ENCODE results near the gene PTPN2. TPM values are rescaled to one million over a fixed set of nuclear protein-coding genes. Genes with fewer than 3 reads are reported as not detected.

Gene PTPN2
- total and polyA plus RNA-seq, 2 of the 4 experiments (the other 2 are of a cell fraction) = 13.2 to 30.6 TPM

- in situ Hi-C loops (cut with MboI; ENCODE audit: low sequenced_read_pairs) (no loop called here), intact Hi-C loops (cut with micrococcal nuclease) (no loop called here), dilution Hi-C loops (cut with HindIII; ENCODE audit: low sequenced_read_pairs, unreplicated experiment) (no loop called here)
- Histone ChIP-seq H3K9me1 (ENCODE audit: insufficient read depth, low read length) (no peaks in the 10 kb centered on the region), H4K5ac (ENCODE audit: low read depth, low read length) (no peak overlapping the region), H4K91ac (ENCODE audit: insufficient read depth, low read depth, low read length) (no peak overlapping the region), H2BK5ac (ENCODE audit: low read depth, low read length, poor library complexity, severe bottlenecking) (no peak overlapping the region), H3K36me3 (ENCODE audit: control insufficient read depth, insufficient read depth, low read length) (no peaks in the 10 kb centered on the region), H2AFZ (replicated peaks; ENCODE audit: low read length, poor library complexity) (no peak overlapping the region), H3K79me1 (ENCODE audit: low read depth in 1 of 2, low read length in 2 of 2) (peaks cover 26 to 29% of the 10 kb centered on the region in 2 experiments), H4K8ac (ENCODE audit: low read depth in 2 of 2, low read length in 2 of 2) (no peak overlapping the region), H2AK9ac (replicated peaks; ENCODE audit: low read depth, low read length, poor library complexity) (no peak overlapping the region), H3K18ac (ENCODE audit: low read depth, low read length) (no peak overlapping the region), H3K4me2 (ENCODE audit: low read depth, low read length) (no peak overlapping the region), H3K14ac (replicated peaks; ENCODE audit: low read depth, low read length) (no peak overlapping the region), H4K20me1 (ENCODE audit: insufficient read depth, low read length) (peaks cover 14% of the 10 kb centered on the region), H3K9me3 (ENCODE audit: control insufficient read depth, insufficient read depth, low read length) (no peaks in the 10 kb centered on the region), H2BK20ac (ENCODE audit: low read depth, low read length) (no peak overlapping the region), H2BK15ac (ENCODE audit: low read depth, low read length) (no peak overlapping the region), H3K56ac (ENCODE audit: extremely low read depth, insufficient read depth, low read length) (no peak overlapping the region), H2BK120ac (ENCODE audit: low read depth, low read length) (no peak overlapping the region), H3K9ac (ENCODE audit: low read depth, low read length) (no peak overlapping the region), H3K4me3 (ENCODE audit: insufficient read depth, low read depth, low read length) (no peak overlapping the region), H3K23ac (ENCODE audit: low read depth, low read length) (no peak overlapping the region), H3K4ac (ENCODE audit: low read depth, low read length) (no peak overlapping the region), H3K27ac (ENCODE audit: insufficient read depth, low read length) (no peak overlapping the region), H2AK5ac (ENCODE audit: low read depth, low read length) (no peak overlapping the region), H3K27me3 (ENCODE audit: control insufficient read depth, insufficient read depth, low read length) (no peaks in the 10 kb centered on the region), H3K4me1 (ENCODE audit: control insufficient read depth, insufficient read depth, low read length) (no peaks in the 10 kb centered on the region)
- CTCF ChIA-PET = no interaction called here
- WGBS, 2 experiments (ENCODE audit: extremely low coverage in 2 of 2, insufficient read length in 1 of 2) = no CpG with 5 or more reads among the region's 5 CpGs
- BruUV-seq (replicated peaks) = no TSS peak
- ATAC-seq (ENCODE audit: low read depth) = no peak
- POLR2A ChIA-PET (ENCODE audit: unreplicated experiment) = no interaction called here
- no peak for TF ChIP-seq SMC3 (IDR thresholded peaks at IDR 0.05; ENCODE audit: low read depth, low read length)
- TF ChIP-seq NFE2L2 (IDR thresholded peaks at IDR 0.05; ENCODE audit: low read depth, low read length) = no peak
- no peak for TF ChIP-seq MXI1 (IDR thresholded peaks at IDR 0.05; ENCODE audit: borderline replicate concordance, low read depth, low read length)
- TF ChIP-seq, protein P1, sequence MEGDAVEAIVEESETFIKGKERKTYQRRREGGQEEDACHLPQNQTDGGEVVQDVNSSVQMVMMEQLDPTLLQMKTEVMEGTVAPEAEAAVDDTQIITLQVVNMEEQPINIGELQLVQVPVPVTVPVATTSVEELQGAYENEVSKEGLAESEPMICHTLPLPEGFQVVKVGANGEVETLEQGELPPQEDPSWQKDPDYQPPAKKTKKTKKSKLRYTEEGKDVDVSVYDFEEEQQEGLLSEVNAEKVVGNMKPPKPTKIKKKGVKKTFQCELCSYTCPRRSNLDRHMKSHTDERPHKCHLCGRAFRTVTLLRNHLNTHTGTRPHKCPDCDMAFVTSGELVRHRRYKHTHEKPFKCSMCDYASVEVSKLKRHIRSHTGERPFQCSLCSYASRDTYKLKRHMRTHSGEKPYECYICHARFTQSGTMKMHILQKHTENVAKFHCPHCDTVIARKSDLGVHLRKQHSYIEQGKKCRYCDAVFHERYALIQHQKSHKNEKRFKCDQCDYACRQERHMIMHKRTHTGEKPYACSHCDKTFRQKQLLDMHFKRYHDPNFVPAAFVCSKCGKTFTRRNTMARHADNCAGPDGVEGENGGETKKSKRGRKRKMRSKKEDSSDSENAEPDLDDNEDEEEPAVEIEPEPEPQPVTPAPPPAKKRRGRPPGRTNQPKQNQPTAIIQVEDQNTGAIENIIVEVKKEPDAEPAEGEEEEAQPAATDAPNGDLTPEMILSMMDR (conservative IDR thresholded peaks at IDR 0.05; ENCODE audit: low read depth, low read length) = no peak
- no peak for TF ChIP-seq ELK1 (IDR thresholded peaks at IDR 0.05; ENCODE audit: borderline replicate concordance, low read depth, low read length)
- TF ChIP-seq CHD1 (IDR thresholded peaks at IDR 0.05; ENCODE audit: low read depth, low read length) = no peak
- TF ChIP-seq BHLHE40 (IDR thresholded peaks at IDR 0.05; ENCODE audit: low read depth, low read length) = no peak
- no peak for TF ChIP-seq MAFK (IDR thresholded peaks at IDR 0.05; ENCODE audit: low read depth, low read length)
- no peak for TF ChIP-seq RCOR1 (IDR thresholded peaks at IDR 0.05; ENCODE audit: insufficient replicate concordance, low read length)
- no peak for TF ChIP-seq MAZ (IDR thresholded peaks at IDR 0.05; ENCODE audit: borderline replicate concordance, low read depth, low read length)
- TF ChIP-seq FOS (IDR thresholded peaks at IDR 0.05; ENCODE audit: low read depth, low read length) = no peak
- TF ChIP-seq POLR2A (IDR thresholded peaks at IDR 0.05; ENCODE audit: low read depth, low read length) = no peak
- no peak for TF ChIP-seq RAD21 (IDR thresholded peaks at IDR 0.05; ENCODE audit: low read length)
- TF ChIP-seq, protein P2, sequence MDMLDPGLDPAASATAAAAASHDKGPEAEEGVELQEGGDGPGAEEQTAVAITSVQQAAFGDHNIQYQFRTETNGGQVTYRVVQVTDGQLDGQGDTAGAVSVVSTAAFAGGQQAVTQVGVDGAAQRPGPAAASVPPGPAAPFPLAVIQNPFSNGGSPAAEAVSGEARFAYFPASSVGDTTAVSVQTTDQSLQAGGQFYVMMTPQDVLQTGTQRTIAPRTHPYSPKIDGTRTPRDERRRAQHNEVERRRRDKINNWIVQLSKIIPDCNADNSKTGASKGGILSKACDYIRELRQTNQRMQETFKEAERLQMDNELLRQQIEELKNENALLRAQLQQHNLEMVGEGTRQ (IDR thresholded peaks at IDR 0.05; ENCODE audit: low read depth, low read length) = no peak
- TF ChIP-seq RFX5 (IDR thresholded peaks at IDR 0.05; ENCODE audit: low read depth, low read length) = no peak
- no peak for TF ChIP-seq CEBPB (IDR thresholded peaks at IDR 0.05; ENCODE audit: low read depth, low read length)
- DNase-seq = no peak
Observed at GRCh38 chr18:12872408-12872807, 11.6 kb downstream of the PTPN2 start.
